Measurements from ENCODE around the gene BUD13. TPM values are rescaled to one million over a fixed set of nuclear protein-coding genes. Genes with fewer than 3 reads are reported as not detected.
"Not testable (repeated sequence)": the region's sequence is repeated elsewhere in the genome, so short reads cannot be mapped to it uniquely, and the experiment has no call there.

BUD13 gene
- polyA plus RNA-seq, 2 of the 4 experiments (the other 2 are of a cell fraction), result 9.8 to 16.2 TPM

- no peaks in the 10 kb centered on the region for H3K4me1 ChIP-seq
- no peak overlapping the region for H3K27ac ChIP-seq
- TF ChIP-seq KDM1A (IDR thresholded peaks at IDR 0.05; ENCODE audit: low read depth) (no peak), HOXB13 (CRISPR knock-in tag; IDR thresholded peaks at IDR 0.05; ENCODE audit: low read depth) (no peak), ZC3H11A (IDR thresholded peaks at IDR 0.05) (no peak), SMC3 (IDR thresholded peaks at IDR 0.05) (no peak), GATA3 (IDR thresholded peaks at IDR 0.05; ENCODE audit: borderline replicate concordance) (no peak), ATOH8 (CRISPR knock-in tag; IDR thresholded peaks at IDR 0.05; ENCODE audit: low read depth) (no peak), HES2 (IDR thresholded peaks at IDR 0.05) (no peak), CHD2 (IDR thresholded peaks at IDR 0.05; ENCODE audit: low read length, partially characterized antibody) (no peak), CHD4 (IDR thresholded peaks at IDR 0.05; ENCODE audit: borderline replicate concordance) (no peak), FOSB (CRISPR knock-in tag; IDR thresholded peaks at IDR 0.05) (no peak), KDM5A (IDR thresholded peaks at IDR 0.05) (no peak)
- POLR2A ChIA-PET, result no interaction called here
- no peak for ATAC-seq
- H3K9me3 ChIP-seq, result no peaks in the 10 kb centered on the region
- no peak overlapping the region for H3K4me3 ChIP-seq
- CTCF ChIA-PET, result no interaction called here
- no peak overlapping the region for H3K4me2 ChIP-seq
- no peak for DNase-seq (ENCODE audit: low read depth in 1 of 2, low spot score in 1 of 2)
- no peak for FAIRE-seq
- 77% methylated on average over 2 of the region's 2 CpGs for WGBS (ENCODE audit: missing lambda C conversion rate)
Observed at GRCh38 chr11:116762132-116762531, 10.7 kb downstream of the BUD13 start.

- CTCF ChIA-PET, result interaction anchor here (2.5 kb wide), 1 partner anchor 13 kb away, joined by 5 read pairs; no protein-coding TSS in a partner anchor
- not testable (repeated sequence) for FAIRE-seq
Observed at GRCh38 chr11:116756044-116756443, 16.7 kb downstream of the BUD13 start.

GRCh38 chr11:116750070-116750718, 22.6 kb downstream of the BUD13 start:
- H3K4me2 ChIP-seq, result no peak overlapping the region
- POLR2A ChIA-PET, result no interaction called here
- ATAC-seq, result no peak
- no peak for FAIRE-seq
- H3K9me3 ChIP-seq, result no peaks in the 10 kb centered on the region
- H3K27ac ChIP-seq, result no peak overlapping the region
- no peaks in the 10 kb centered on the region for H3K4me1 ChIP-seq
- DNase-seq (ENCODE audit: low read depth in 1 of 2, low spot score in 1 of 2), result no peak
- no peak for TF ChIP-seq NPAS2 (CRISPR knock-in tag; IDR thresholded peaks at IDR 0.05; ENCODE audit: borderline replicate concordance)
- CTCF ChIA-PET, result interaction anchor here (1.0 to 1.9 kb wide), 4 partner anchors 7 to 17 kb away, joined by 3 to 7 read pairs (median 6); no protein-coding TSS in a partner anchor
- 93% methylated on average over 2 of the region's 2 CpGs for WGBS (ENCODE audit: missing lambda C conversion rate)
- H3K4me3 ChIP-seq, result no peak overlapping the region

More at GRCh38 chr11:116756044-116756443, 16.7 kb downstream of the BUD13 start:
- H3K9me3 ChIP-seq; H3K4me1 ChIP-seq; H3K4me2 ChIP-seq; POLR2A ChIA-PET; H3K4me3 ChIP-seq; ATAC-seq; H3K27ac ChIP-seq; DNase-seq (ENCODE audit: low read depth in 1 of 2, low spot score in 1 of 2): not testable (repeated sequence)
- 91% methylated on average over 8 of the region's 8 CpGs for WGBS (ENCODE audit: missing lambda C conversion rate)

- no peak for TF ChIP-seq ELK1 (IDR thresholded peaks at IDR 0.05; ENCODE audit: low read depth, low read length)
- WGBS (ENCODE audit: missing lambda C conversion rate), result 86% methylated on average over 6 of the region's 6 CpGs
- no peak overlapping the region for H3K27ac ChIP-seq
- ATAC-seq (no peak), FAIRE-seq (no peak), DNase-seq (ENCODE audit: low read depth in 1 of 2, low spot score in 1 of 2) (no peak)
- no peak overlapping the region for H3K4me3 ChIP-seq
- H3K9me3 ChIP-seq, result no peaks in the 10 kb centered on the region
- ChIA-PET POLR2A (no interaction called here), CTCF (interaction anchor here (0.6 to 4.1 kb wide), 5 partner anchors 9 to 484 kb away, joined by 3 to 31 read pairs (median 3); no protein-coding TSS in a partner anchor)
- no peak overlapping the region for H3K4me2 ChIP-seq
- H3K4me1 ChIP-seq, result no peaks in the 10 kb centered on the region
Observed at GRCh38 chr11:116742104-116742503, 30.7 kb downstream of the BUD13 start.

GRCh38 chr11:116740741-116741140, 32.0 kb downstream of the BUD13 start:
- 48% methylated on average over 3 of the region's 4 CpGs for WGBS (ENCODE audit: missing lambda C conversion rate)
- Histone ChIP-seq H3K4me3 (no peak overlapping the region), H3K4me2 (no peak overlapping the region), H3K4me1 (no peaks in the 10 kb centered on the region), H3K9me3 (no peaks in the 10 kb centered on the region), H3K27ac (no peak overlapping the region)
- POLR2A ChIA-PET, result no interaction called here
- CTCF ChIA-PET, result interaction anchor here (0.9 to 4.1 kb wide), 3 partner anchors 7 to 365 kb away, joined by 3 to 31 read pairs (median 3); no protein-coding TSS in a partner anchor
- FAIRE-seq (no peak), ATAC-seq (no peak), DNase-seq (ENCODE audit: low read depth in 1 of 2, low spot score in 1 of 2) (no peak)
- TF ChIP-seq HEYL (CRISPR knock-in tag; IDR thresholded peaks at IDR 0.05) (no peak), HOXA7 (CRISPR knock-in tag; IDR thresholded peaks at IDR 0.05) (no peak), RCOR1 (IDR thresholded peaks at IDR 0.05; ENCODE audit: low read depth, low read length) (no peak), GATA3 (IDR thresholded peaks at IDR 0.05; ENCODE audit: borderline replicate concordance) (no peak), CBX2 (IDR thresholded peaks at IDR 0.05; ENCODE audit: borderline replicate concordance, low read depth) (no peak), KDM1A (IDR thresholded peaks at IDR 0.05; ENCODE audit: low read depth) (no peak), PBX3 (IDR thresholded peaks at IDR 0.05) (no peak), ZSCAN20 (CRISPR knock-in tag; IDR thresholded peaks at IDR 0.05) (no peak), FOSB (CRISPR knock-in tag; IDR thresholded peaks at IDR 0.05) (no peak), MAFK (IDR thresholded peaks at IDR 0.05; ENCODE audit: partially characterized antibody) (no peak), FOXS1 (CRISPR knock-in tag; IDR thresholded peaks at IDR 0.05) (no peak), JUN (IDR thresholded peaks at IDR 0.05) (no peak), MAZ (IDR thresholded peaks at IDR 0.05; ENCODE audit: borderline replicate concordance, low read depth, low read length) (no peak), E2F6 (IDR thresholded peaks at IDR 0.05; ENCODE audit: borderline replicate concordance, low read depth) (no peak)
